AG09319 (cell line): ENCODE measurements around the gene ZFR2.
"Not testable (repeated sequence)": the region's sequence is repeated elsewhere in the genome, so short reads cannot be mapped to it uniquely, and the experiment has no call there.

Experiments
- DNase-seq: peaks from one replicate; pipeline ENCODE4 v3.0.0-alpha.2; 2010; ENCODE audit warnings: low read depth; ENCODE audit errors: extremely low read depth
- CTCF ChIP-seq: IDR thresholded peaks from 2 replicates; pipeline ENCODE4 v1.5.1; 2011; ENCODE audit warnings: low read depth, mild to moderate bottlenecking, inconsistent platforms, low read length, moderate library complexity

ZFR2 gene

GRCh38 chr19:3890591-3890990, 21.8 kb upstream of the ZFR2 start:
- no peak for TF ChIP-seq CTCF
- no peak for DNase-seq

- no peak for DNase-seq
- TF ChIP-seq CTCF = no peak
Measured at GRCh38 chr19:3882041-3882384, 13.2 kb upstream of the ZFR2 start.

- no peak for TF ChIP-seq CTCF
- no peak for DNase-seq
Measured at GRCh38 chr19:3881272-3882040, 12.6 kb upstream of the ZFR2 start.

- TF ChIP-seq CTCF = no peak
- no peak for DNase-seq
Measured at GRCh38 chr19:3880471-3881271, 11.8 kb upstream of the ZFR2 start, which contains the start of gene ATCAY. Gene ATCAY (plus strand): TSS chr19:3880685. CDS start chr19:3885768, 5,083 bp downstream.

- no peak for DNase-seq
- TF ChIP-seq CTCF = no peak
Measured at GRCh38 chr19:3879656-3880055, 10.8 kb upstream of the ZFR2 start.

- DNase-seq = not testable (repeated sequence)
Measured at GRCh38 chr19:3874695-3875094, 5.9 kb upstream of the ZFR2 start.

GRCh38 chr19:3873151-3873550, 4.3 kb upstream of the ZFR2 start:
- no peak for DNase-seq
- TF ChIP-seq CTCF = no peak
